ENCODE results near the gene TOGARAM2.

GRCh38 chr2:29040552-29040951 lies 59.5 kb downstream of the TOGARAM2 start:
- TF ChIP-seq, protein P1, sequence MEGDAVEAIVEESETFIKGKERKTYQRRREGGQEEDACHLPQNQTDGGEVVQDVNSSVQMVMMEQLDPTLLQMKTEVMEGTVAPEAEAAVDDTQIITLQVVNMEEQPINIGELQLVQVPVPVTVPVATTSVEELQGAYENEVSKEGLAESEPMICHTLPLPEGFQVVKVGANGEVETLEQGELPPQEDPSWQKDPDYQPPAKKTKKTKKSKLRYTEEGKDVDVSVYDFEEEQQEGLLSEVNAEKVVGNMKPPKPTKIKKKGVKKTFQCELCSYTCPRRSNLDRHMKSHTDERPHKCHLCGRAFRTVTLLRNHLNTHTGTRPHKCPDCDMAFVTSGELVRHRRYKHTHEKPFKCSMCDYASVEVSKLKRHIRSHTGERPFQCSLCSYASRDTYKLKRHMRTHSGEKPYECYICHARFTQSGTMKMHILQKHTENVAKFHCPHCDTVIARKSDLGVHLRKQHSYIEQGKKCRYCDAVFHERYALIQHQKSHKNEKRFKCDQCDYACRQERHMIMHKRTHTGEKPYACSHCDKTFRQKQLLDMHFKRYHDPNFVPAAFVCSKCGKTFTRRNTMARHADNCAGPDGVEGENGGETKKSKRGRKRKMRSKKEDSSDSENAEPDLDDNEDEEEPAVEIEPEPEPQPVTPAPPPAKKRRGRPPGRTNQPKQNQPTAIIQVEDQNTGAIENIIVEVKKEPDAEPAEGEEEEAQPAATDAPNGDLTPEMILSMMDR (IDR thresholded peaks at IDR 0.05; ENCODE audit: low read depth, low read length), result no peak
- no peak for TF ChIP-seq EZH2phosphoT487 (IDR thresholded peaks at IDR 0.05; ENCODE audit: low read depth)

Measured in OCI-LY3 (cell line).